B cell (primary cell): ENCODE results near the gene CHCHD6. TPM values are rescaled to one million over a fixed set of nuclear protein-coding genes. Genes with fewer than 3 reads are reported as not detected.

ENCODE experiments used
- ATAC-seq: fragments of 200-7000 bp; cut with Tn5 transposase; one replicate; pipeline ENCODE4 v1.10.0; 2021; ENCODE audit warnings: low read depth, mild to moderate bottlenecking, moderate number of reproducible peaks, moderate library complexity
- CTCF ChIA-PET: fragments of 350-600 bp; sonication (Branson Sonifier 250); formaldehyde crosslinking; loops from one replicate; lab custom pipeline; 2021; ENCODE audit warnings: antibody characterized with exemption, inconsistent platforms; lab: Charles Lee
- POLR2A ChIA-PET: fragments of 350-600 bp; sonication (Branson Sonifier 250); formaldehyde crosslinking; loops from one replicate; lab custom pipeline; 2021; ENCODE audit warnings: antibody characterized with exemption; lab: Charles Lee
- DNase-seq: peaks from one replicate; pipeline ENCODE4 v3.0.0; 2013
- H2AFZ ChIP-seq: 2 replicates; pipeline ENCODE4 v1.6.1; 2012; ENCODE audit warnings: mild to moderate bottlenecking, low read depth, low read length; ENCODE audit not compliant: insufficient read depth, poor library complexity, severe bottlenecking
- H3K27ac ChIP-seq, 2 donors: 1 replicate in 1 of 2; 2 replicates in 1 of 2; pipeline ENCODE4 v1.5.1; 2012 to 2013; ENCODE audit warnings: low read length in 2 of 2, mild to moderate bottlenecking in 2 of 2, moderate library complexity in 1 of 2
- H3K27me3 ChIP-seq, 4 experiments: fragments of 200-600 bp in 1 of 4; sonication (generic) in 1 of 4; replicated peaks in 1 of 4; 1 replicate in 2 of 4; 2 replicates in 2 of 4; pipeline versions ENCODE4 v1.6.1 to v1.7.0; 2013 to 2016; ENCODE audit warnings: low read length in 3 of 4, mild to moderate bottlenecking in 2 of 4, mixed read lengths in 1 of 4, moderate library complexity in 1 of 4; ENCODE audit not compliant: insufficient read depth in 4 of 4, control insufficient read depth in 3 of 4; ENCODE audit errors: control extremely low read depth in 1 of 4
- H3K36me3 ChIP-seq, 2 experiments: replicated peaks in 1 of 2; 1 replicate in 1 of 2; 2 replicates in 1 of 2; pipeline versions ENCODE4 v1.6.1 to v1.7.1; 2013; ENCODE audit warnings: low read length in 1 of 2; ENCODE audit not compliant: insufficient read depth in 2 of 2, control insufficient read depth in 1 of 2; ENCODE audit errors: control extremely low read depth in 1 of 2, extremely low read depth in 1 of 2
- H3K4me1 ChIP-seq, 2 donors: fragments of 200-600 bp in 1 of 2; sonication (generic) in 1 of 2; 1 replicate in 1 of 2; 2 replicates in 1 of 2; pipeline versions ENCODE4 v1.5.1 to v1.6.1; 2013 to 2017; ENCODE audit warnings: low read length in 2 of 2; ENCODE audit not compliant: control insufficient read depth in 2 of 2, insufficient read depth in 2 of 2
- H3K4me2 ChIP-seq: replicated peaks from 2 replicates; pipeline ENCODE3; 2012; ENCODE audit warnings: mild to moderate bottlenecking, low read depth, low read length; ENCODE audit not compliant: poor library complexity, severe bottlenecking
- H3K4me3 ChIP-seq, 5 experiments: fragments of 200-600 bp in 1 of 5; sonication (generic) in 1 of 5; 1 replicate in 3 of 5; 2 replicates in 2 of 5; pipeline versions ENCODE4 v1.5.1 to v1.7.0; 2011 to 2016; ENCODE audit warnings: low read length in 4 of 5, mild to moderate bottlenecking in 4 of 5, low read depth in 2 of 5, control low read depth in 1 of 5, moderate library complexity in 1 of 5; ENCODE audit not compliant: insufficient read depth in 1 of 5; ENCODE audit errors: control extremely low read depth in 1 of 5, extremely low read depth in 1 of 5
- H3K79me2 ChIP-seq: fragments of 200-600 bp; sonication (generic); one replicate; pipeline ENCODE4 v1.6.0; 2016; ENCODE audit warnings: low read length; ENCODE audit not compliant: control insufficient read depth, insufficient read depth
- H3K9ac ChIP-seq: fragments of 200-600 bp; sonication (generic); 2 replicates; pipeline ENCODE4 v1.6.1; 2017; ENCODE audit warnings: mild to moderate bottlenecking, low read length, moderate library complexity
- H3K9me3 ChIP-seq, 3 donors: one replicate each; pipeline versions ENCODE4 v1.6.1 to v1.7.1; 2013; ENCODE audit warnings: low read length in 2 of 3; ENCODE audit not compliant: control insufficient read depth in 2 of 3, insufficient read depth in 1 of 3; ENCODE audit errors: control extremely low read depth in 1 of 3
- H4K20me1 ChIP-seq: 2 replicates; pipeline ENCODE4 v1.6.0; 2012; ENCODE audit warnings: mild to moderate bottlenecking, low read length; ENCODE audit not compliant: insufficient read depth, control insufficient read depth, poor library complexity, severe bottlenecking
- H3K27ac Mint-ChIP-seq: one replicate; pipeline ENCODE4 v1.8.0; 2021; ENCODE audit warnings: mixed read lengths
- H3K27me3 Mint-ChIP-seq: one replicate; pipeline ENCODE4 v1.8.0; 2021; ENCODE audit warnings: mixed read lengths
- H3K4me1 Mint-ChIP-seq: one replicate; pipeline ENCODE4 v1.8.0; 2021; ENCODE audit warnings: mixed read lengths
- H3K4me3 Mint-ChIP-seq: one replicate; pipeline ENCODE4 v1.8.0; 2021; ENCODE audit warnings: mixed read lengths
- H3K9me3 Mint-ChIP-seq: one replicate; pipeline ENCODE4 v1.8.0; 2022; ENCODE audit warnings: mixed read lengths; ENCODE audit not compliant: insufficient read depth
- EZH2 ChIP-seq: IDR thresholded peaks from 2 replicates; pipeline ENCODE4 v1.6.1; 2012; ENCODE audit warnings: borderline replicate concordance, low read depth, mild to moderate bottlenecking, moderate library complexity, low read length; ENCODE audit not compliant: insufficient read depth, poor library complexity, severe bottlenecking
- WGBS: methylation state at CpG from one replicate; pipeline ENCODE4 v1.1.5; 2013; ENCODE audit warnings: missing lambda C conversion rate; ENCODE audit not compliant: insufficient coverage; 5-methylcytosine and 5-hydroxymethylcytosine counted together
- intact Hi-C: fragments of 100-400 bp; cut with micrococcal nuclease; formaldehyde crosslinking; loops from one replicate; pipeline ENCODE4 v1.10.0; 2022
- polyA plus RNA-seq: library from polyadenylated mRNA; depleted of rRNA; stranded (reverse); fragments of >200 nt; gene quantifications from 2 replicates; pipeline ENCODE4 v1.2.3, GENCODE V29; 2012
- total RNA-seq, 2 donors: library from RNA; stranded (reverse); fragments of 120-200 nt in 1 of 2; gene quantifications; 1 replicate in 1 of 2; 2 replicates in 1 of 2; pipeline versions ENCODE4 v1.2.3 to v1.2.4, GENCODE V29; 2013 to 2022
- TF ChIP-seq, protein P1 (sequence below): fragments of 200-600 bp; IDR thresholded peaks from one replicate; pipeline ENCODE4 v1.8.0; 2022; ENCODE audit warnings: antibody characterized with exemption, mild to moderate bottlenecking

Gene CHCHD6
- total and polyA plus RNA-seq, 2 donors (not counting 1 experiment from before 2014, with no cell fraction given): 8.0 to 13.5 TPM

DNA sequence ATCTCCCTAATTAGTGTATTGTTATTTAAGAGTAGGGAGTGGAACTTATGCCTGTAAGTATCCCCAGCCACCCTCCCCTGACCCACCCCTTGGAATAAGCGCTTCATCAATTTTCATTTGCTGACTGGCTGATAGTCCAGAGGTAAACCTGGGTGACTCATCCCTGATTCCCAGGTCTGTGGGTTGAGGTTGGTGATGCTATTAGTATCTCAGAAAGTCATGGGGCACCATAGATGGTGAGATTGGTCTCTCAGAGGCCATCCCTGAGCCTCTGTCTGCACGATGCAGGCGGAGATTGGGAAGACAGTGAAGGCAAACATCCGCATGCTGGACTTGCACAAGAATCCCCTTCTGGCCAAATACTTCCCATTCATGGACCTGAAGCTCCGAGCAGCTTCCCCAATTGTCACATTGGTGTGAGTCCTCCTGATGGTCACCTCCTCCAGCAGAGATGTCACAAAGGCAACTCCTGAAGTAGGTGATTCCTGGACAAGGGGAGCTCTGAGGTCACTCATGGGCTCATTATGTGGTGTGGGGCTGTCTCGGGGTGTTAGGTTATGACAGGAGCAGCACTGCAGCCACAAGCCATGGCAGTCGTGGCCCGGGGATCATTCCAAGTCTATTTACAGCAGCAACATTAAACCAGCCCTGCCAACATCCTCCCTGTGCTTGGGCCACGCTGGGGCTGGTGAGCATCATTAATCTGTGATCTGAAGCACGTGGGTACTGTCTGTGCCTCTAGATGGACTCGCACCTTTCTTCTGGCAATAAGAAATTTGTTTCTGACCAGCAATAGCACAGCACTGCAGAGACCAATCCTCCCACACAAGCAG lies 42.3 kb upstream of the CHCHD6 start:
- Histone ChIP-seq H3K4me2 (no peak overlapping the region), H3K79me2 (no peaks in the 10 kb centered on the region), H2AFZ (no peak overlapping the region), H3K9me3 (peaks cover 0 to 17% (median 0%) of the 10 kb centered on the region in 3 donors), H4K20me1 (no peaks in the 10 kb centered on the region), H3K27ac (no peak overlapping the region), H3K4me3 (no peak overlapping the region), H3K4me1 (peaks cover 0 to 3% of the 10 kb centered on the region in 2 donors), H3K36me3 (no peaks in the 10 kb centered on the region), H3K9ac (no peak overlapping the region), H3K27me3 (peaks cover 0 to 18% (median 0%) of the 10 kb centered on the region in 4 experiments)
- Mint-ChIP-seq H3K27ac (no peak overlapping the region), H3K9me3 (no peaks in the 10 kb centered on the region), H3K27me3 (peaks cover 23% of the 10 kb centered on the region), H3K4me3 (no peak overlapping the region), H3K4me1 (no peaks in the 10 kb centered on the region)
- TF ChIP-seq, protein P1, sequence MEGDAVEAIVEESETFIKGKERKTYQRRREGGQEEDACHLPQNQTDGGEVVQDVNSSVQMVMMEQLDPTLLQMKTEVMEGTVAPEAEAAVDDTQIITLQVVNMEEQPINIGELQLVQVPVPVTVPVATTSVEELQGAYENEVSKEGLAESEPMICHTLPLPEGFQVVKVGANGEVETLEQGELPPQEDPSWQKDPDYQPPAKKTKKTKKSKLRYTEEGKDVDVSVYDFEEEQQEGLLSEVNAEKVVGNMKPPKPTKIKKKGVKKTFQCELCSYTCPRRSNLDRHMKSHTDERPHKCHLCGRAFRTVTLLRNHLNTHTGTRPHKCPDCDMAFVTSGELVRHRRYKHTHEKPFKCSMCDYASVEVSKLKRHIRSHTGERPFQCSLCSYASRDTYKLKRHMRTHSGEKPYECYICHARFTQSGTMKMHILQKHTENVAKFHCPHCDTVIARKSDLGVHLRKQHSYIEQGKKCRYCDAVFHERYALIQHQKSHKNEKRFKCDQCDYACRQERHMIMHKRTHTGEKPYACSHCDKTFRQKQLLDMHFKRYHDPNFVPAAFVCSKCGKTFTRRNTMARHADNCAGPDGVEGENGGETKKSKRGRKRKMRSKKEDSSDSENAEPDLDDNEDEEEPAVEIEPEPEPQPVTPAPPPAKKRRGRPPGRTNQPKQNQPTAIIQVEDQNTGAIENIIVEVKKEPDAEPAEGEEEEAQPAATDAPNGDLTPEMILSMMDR: no peak
- TF ChIP-seq EZH2: no peak
- ChIA-PET POLR2A (no interaction called here), CTCF (no interaction called here)
- WGBS: 87% methylated on average over 9 of the region's 11 CpGs
- intact Hi-C loops: no loop called here
- ATAC-seq: no peak
- no peak for DNase-seq

DNA sequence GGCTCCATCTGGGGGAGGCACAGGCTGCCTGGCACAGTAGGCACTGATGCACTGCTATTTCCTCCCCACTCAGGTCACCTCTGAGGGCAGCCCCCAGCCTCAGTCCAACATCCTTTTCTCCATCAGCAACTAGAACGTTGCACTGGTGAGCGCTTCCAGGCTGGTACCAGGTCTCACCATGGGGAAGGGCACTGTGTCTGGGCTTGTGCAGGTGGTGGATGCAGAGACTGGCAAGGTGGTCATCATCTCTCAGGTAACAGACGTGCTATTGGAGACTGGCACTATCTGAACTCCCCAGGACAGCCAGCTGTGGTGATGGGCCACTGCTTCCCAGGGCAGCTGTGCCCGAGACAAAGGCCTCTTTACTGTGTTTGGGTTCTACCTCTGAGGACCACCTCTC lies 40.8 kb upstream of the CHCHD6 start:
- Histone ChIP-seq H3K27ac (no peak overlapping the region), H2AFZ (no peak overlapping the region), H3K79me2 (no peaks in the 10 kb centered on the region), H3K36me3 (no peaks in the 10 kb centered on the region), H3K27me3 (peaks cover 0 to 18% (median 0%) of the 10 kb centered on the region in 4 experiments), H4K20me1 (no peaks in the 10 kb centered on the region), H3K9me3 (peaks cover 0 to 13% (median 0%) of the 10 kb centered on the region in 3 donors), H3K4me2 (no peak overlapping the region), H3K4me3 (no peak overlapping the region), H3K9ac (no peak overlapping the region), H3K4me1 (peaks cover 0 to 3% of the 10 kb centered on the region in 2 donors)
- Mint-ChIP-seq H3K4me3 (no peak overlapping the region), H3K27me3 (peaks cover 18% of the 10 kb centered on the region), H3K9me3 (no peaks in the 10 kb centered on the region), H3K27ac (no peak overlapping the region), H3K4me1 (no peaks in the 10 kb centered on the region)
- TF ChIP-seq, protein P1: no peak
- no peak for TF ChIP-seq EZH2
- DNase-seq (no peak), ATAC-seq (no peak)
- 93% methylated on average over 3 of the region's 4 CpGs for WGBS
- intact Hi-C loops: no loop called here
- POLR2A ChIA-PET: no interaction called here
- CTCF ChIA-PET: no interaction called here
